ENCODE data around the gene MCAT.

- peak in 3 of 4 experiments; percentile 43 to 56 (median 52) for TF ChIP-seq CTCF (IDR thresholded peaks at IDR 0.05)
- no peak for TF ChIP-seq POLR2AphosphoS5 (IDR thresholded peaks at IDR 0.05)
- TF ChIP-seq POLR2A (IDR thresholded peaks at IDR 0.05), result no peak
These were observed 6.9 kb downstream of the MCAT start for GRCh38 chr22:43136255-43136654.

Measured in prostate gland (tissue), 2 donors.